SK-N-SH (cell line): ENCODE results near the gene C2orf72. TPM values are rescaled to one million over a fixed set of nuclear protein-coding genes. Genes with fewer than 3 reads are reported as not detected.

Experiments used
- CTCF ChIA-PET: fragments of 300-600, 350-600 bp; formaldehyde crosslinking; extraction: SDS; loops from one replicate; lab custom pipeline; 2021; lab: Yijun Ruan, JAX
- POLR2A ChIA-PET: fragments of 350-600 bp; sonication (Branson Sonifier 250); formaldehyde crosslinking; extraction: SDS; loops from one replicate; lab custom pipeline; 2020; ENCODE audit warnings: antibody characterized with exemption, inconsistent platforms; lab: Yijun Ruan, JAX
- DNase-seq: peaks from one replicate; pipeline ENCODE4 v3.0.0; 2012
- H2AFZ ChIP-seq: fragments of 200-600 bp; sonication (generic); 2 replicates; pipeline ENCODE4 v1.8.1; 2016; ENCODE audit warnings: antibody characterized with exemption, mild to moderate bottlenecking, low read depth
- H3F3A ChIP-seq: fragments of 200-600 bp; sonication (generic); replicated peaks from 2 replicates; pipeline ENCODE3; 2016; ENCODE audit warnings: antibody characterized with exemption, mild to moderate bottlenecking; ENCODE audit not compliant: insufficient read depth
- H3K27ac ChIP-seq, 2 experiments: fragments of 200-500 bp in 1 of 2; fragments of 200-600 bp in 1 of 2; sonication (Bioruptor generic) in 1 of 2; sonication (generic), shearing (Covaris generic) in 1 of 2; 2 replicates each; pipeline versions ENCODE4 v1.5.1 to v1.6.1; 2014 to 2016; ENCODE audit warnings: low read depth in 2 of 2, inconsistent platforms in 1 of 2, low read length in 1 of 2, mild to moderate bottlenecking in 1 of 2, mixed read lengths in 1 of 2
- H3K27me3 ChIP-seq: fragments of 200-600 bp; sonication (generic), shearing (Covaris generic); 2 replicates; pipeline ENCODE4 v1.6.1; 2016; ENCODE audit warnings: mixed run types; ENCODE audit not compliant: insufficient read depth
- H3K36me3 ChIP-seq, 2 experiments: fragments of 200-500 bp in 1 of 2; fragments of 200-600 bp in 1 of 2; sonication (Bioruptor generic) in 1 of 2; sonication (generic) in 1 of 2; replicated peaks in 1 of 2; 2 replicates each; pipeline versions ENCODE3 to v1.5.1; 2014 to 2016; ENCODE audit warnings: low read length in 1 of 2, mild to moderate bottlenecking in 1 of 2; ENCODE audit not compliant: insufficient read depth in 2 of 2, control insufficient read depth in 1 of 2
- H3K4me1 ChIP-seq, 2 experiments: fragments of 200-500 bp in 1 of 2; fragments of 200-600 bp in 1 of 2; sonication (Bioruptor generic) in 1 of 2; sonication (generic), shearing (Covaris generic) in 1 of 2; 2 replicates each; pipeline versions ENCODE4 v1.5.1 to v1.6.1; 2014 to 2016; ENCODE audit warnings: low read depth in 1 of 2, low read length in 1 of 2, mixed run types in 1 of 2; ENCODE audit not compliant: insufficient read depth in 2 of 2, control insufficient read depth in 1 of 2
- H3K4me2 ChIP-seq: fragments of 200-600 bp; sonication (generic), shearing (Covaris generic); 2 replicates; pipeline ENCODE4 v1.6.1; 2017; ENCODE audit warnings: mixed run types
- H3K4me3 ChIP-seq, 2 experiments: fragments of 200-500 bp in 1 of 2; fragments of 200-600 bp in 1 of 2; sonication (Bioruptor generic) in 1 of 2; sonication (generic), shearing (Covaris generic) in 1 of 2; 2 replicates each; pipeline versions ENCODE4 v1.5.1 to v1.8.1; 2014 to 2016; ENCODE audit warnings: low read depth in 2 of 2, inconsistent platforms in 1 of 2, low read length in 1 of 2, mild to moderate bottlenecking in 1 of 2, mixed read lengths in 1 of 2, moderate library complexity in 1 of 2
- H3K79me2 ChIP-seq: fragments of 200-600 bp; sonication (generic); 2 replicates; pipeline ENCODE4 v1.8.1; 2017; ENCODE audit warnings: mild to moderate bottlenecking; ENCODE audit not compliant: insufficient read depth
- H3K9ac ChIP-seq: fragments of 200-600 bp; sonication (generic); 2 replicates; pipeline ENCODE4 v1.6.1; 2017; ENCODE audit warnings: mixed run types
- H3K9me2 ChIP-seq: fragments of 200-600 bp; sonication (generic); 2 replicates; pipeline ENCODE4 v1.6.1; 2017; ENCODE audit warnings: mixed run types
- H3K9me3 ChIP-seq: fragments of 200-600 bp; sonication (generic); 2 replicates; pipeline ENCODE4 v1.6.1; 2017; ENCODE audit warnings: mixed run types, mild to moderate bottlenecking, moderate library complexity
- H4K20me1 ChIP-seq: fragments of 200-600 bp; sonication (generic); 2 replicates; pipeline ENCODE4 v1.6.1; 2017; ENCODE audit warnings: mild to moderate bottlenecking, mixed run types; ENCODE audit not compliant: insufficient read depth
- CHD2 ChIP-seq: fragments of 150-350 bp; IDR thresholded peaks from 2 replicates; pipeline ENCODE4 v1.6.1; 2018; ENCODE audit warnings: low read length; ENCODE audit not compliant: partially characterized antibody
- CTCF ChIP-seq: fragments of 200-600 bp; sonication (generic); IDR thresholded peaks from 2 replicates; pipeline ENCODE4 v1.6.1; 2017; ENCODE audit warnings: antibody characterized with exemption, mild to moderate bottlenecking, moderate library complexity
- EZH2phosphoT487 ChIP-seq: fragments of 200-600 bp; sonication (generic); IDR thresholded peaks from 2 replicates; pipeline ENCODE4 v1.6.1; 2017; ENCODE audit warnings: low read depth, mixed run types, mild to moderate bottlenecking, antibody characterized with exemption, moderate library complexity, borderline replicate concordance
- FOXJ3 ChIP-seq: sonication (generic); formaldehyde crosslinking; IDR thresholded peaks from 2 replicates; pipeline ENCODE4 v1.5.1; 2020; ENCODE audit warnings: mild to moderate bottlenecking, missing genetic modification reagents
- GABPA ChIP-seq: IDR thresholded peaks from 2 replicates; pipeline ENCODE4 v1.4.0; 2012; ENCODE audit warnings: low read depth, mild to moderate bottlenecking
- JUND ChIP-seq: IDR thresholded peaks from 2 replicates; pipeline ENCODE4 v1.4.0; 2012
- NRF1 ChIP-seq: IDR thresholded peaks from 2 replicates; pipeline ENCODE4 v1.6.1; 2012; ENCODE audit warnings: low read depth, mild to moderate bottlenecking, low read length
- PBX3 ChIP-seq: IDR thresholded peaks from 2 replicates; pipeline ENCODE4; 2012
- POLR2AphosphoS5 ChIP-seq: IDR thresholded peaks from 2 replicates; pipeline ENCODE4 v1.6.1; 2012; ENCODE audit warnings: low read depth, low read length
- RCOR1 ChIP-seq: fragments of 150-350 bp; IDR thresholded peaks from 2 replicates; pipeline ENCODE4 v1.6.1; 2017; ENCODE audit warnings: antibody characterized with exemption, low read length
- REST ChIP-seq: IDR thresholded peaks from 2 replicates; pipeline ENCODE4 v1.6.1; 2012; ENCODE audit warnings: mild to moderate bottlenecking, low read depth, low read length, moderate library complexity
- RFX5 ChIP-seq: IDR thresholded peaks from 2 replicates; pipeline ENCODE4 v1.6.1; 2012; ENCODE audit warnings: mild to moderate bottlenecking, improper control_type of control experiment, low read length
- RXRA ChIP-seq: IDR thresholded peaks from 2 replicates; pipeline ENCODE4 v1.4.0; 2012; ENCODE audit warnings: low read depth, mild to moderate bottlenecking, borderline replicate concordance
- SMC3 ChIP-seq: IDR thresholded peaks from 2 replicates; pipeline ENCODE4 v1.6.1; 2012; ENCODE audit warnings: low read depth, low read length, improper control_type of control experiment
- USF1 ChIP-seq: IDR thresholded peaks from 2 replicates; pipeline ENCODE4 v1.4.0; 2012; ENCODE audit warnings: low read depth, borderline replicate concordance
- YY1 ChIP-seq: IDR thresholded peaks from 2 replicates; pipeline ENCODE4 v1.4.0; 2012; ENCODE audit warnings: low read depth, mild to moderate bottlenecking
- WGBS: methylation state at CpG from one replicate; pipeline ENCODE4 v1.1.6; 2017; ENCODE audit warnings: low lambda C conversion rate; 5-methylcytosine and 5-hydroxymethylcytosine counted together
- polyA plus RNA-seq, 3 experiments: library from polyadenylated mRNA; depleted of rRNA; stranded (reverse); fragments of >200 nt; gene quantifications; 2 replicates each; pipeline ENCODE4 v1.2.3, GENCODE V29; 2012

Gene C2orf72
- polyA plus RNA-seq, 1 of the 3 experiments (the other 2 are of a cell fraction): 0.35 TPM

- H3F3A ChIP-seq: no peaks in the 10 kb centered on the region
- H3K9ac ChIP-seq: no peak overlapping the region
- no peaks in the 10 kb centered on the region for H3K9me2 ChIP-seq
- peaks cover 14% of the 10 kb centered on the region; the same call in 1 of the 2 replicates for H3K27me3 ChIP-seq
- no peak overlapping the region for H2AFZ ChIP-seq
- no peak overlapping the region for H3K4me2 ChIP-seq
- H3K36me3 ChIP-seq: no peaks in the 10 kb centered on the region
- peak; percentile 43 for DNase-seq
- no peaks in the 10 kb centered on the region for H3K79me2 ChIP-seq
- TF ChIP-seq CTCF (no peak), PBX3 (no peak), NRF1 (no peak), USF1 (no peak), FOXJ3 (CRISPR knock-in tag) (no peak), YY1 (no peak), SMC3 (no peak)
- H3K9me3 ChIP-seq: no peaks in the 10 kb centered on the region
- H3K4me3 ChIP-seq: no peak overlapping the region
- WGBS: 22% methylated on average over 21 of the region's 24 CpGs
- no peaks in the 10 kb centered on the region for H3K4me1 ChIP-seq
- H3K27ac ChIP-seq: no peak overlapping the region
- no peaks in the 10 kb centered on the region for H4K20me1 ChIP-seq
- POLR2A ChIA-PET: no interaction called here
- CTCF ChIA-PET: interaction anchor here (0.8 to 2.3 kb wide), 8 partner anchors 13 to 257 kb away, joined by 3 to 15 read pairs (median 3); no protein-coding TSS in a partner anchor
Observed at GRCh38 chr2:231000211-231000904, 37.0 kb upstream of the C2orf72 start.

- TF ChIP-seq REST (no peak), RCOR1 (no peak), FOXJ3 (CRISPR knock-in tag) (no peak), CHD2 (no peak), POLR2AphosphoS5 (no peak), RFX5 (no peak), EZH2phosphoT487 (no peak), RXRA (no peak), JUND (no peak), GABPA (no peak)
- H3K79me2 ChIP-seq: no peaks in the 10 kb centered on the region
- H3K36me3 ChIP-seq: no peaks in the 10 kb centered on the region
- H3K4me3 ChIP-seq: no peak overlapping the region
- no peaks in the 10 kb centered on the region for H3K4me1 ChIP-seq
- no peak overlapping the region for H3K27ac ChIP-seq
- H3K4me2 ChIP-seq: no peak overlapping the region
- no peaks in the 10 kb centered on the region for H4K20me1 ChIP-seq
- H3K9me3 ChIP-seq: no peaks in the 10 kb centered on the region
- ChIA-PET POLR2A (no interaction called here), CTCF (interaction anchor here (1.3 kb wide), 1 partner anchor 52 kb away, joined by 5 read pairs; no protein-coding TSS in a partner anchor)
- no peak overlapping the region for H2AFZ ChIP-seq
- no peaks in the 10 kb centered on the region for H3F3A ChIP-seq
- WGBS: 35% methylated on average over 4 of the region's 7 CpGs
- no peak overlapping the region for H3K9ac ChIP-seq
- H3K9me2 ChIP-seq: no peaks in the 10 kb centered on the region
- peaks cover 14% of the 10 kb centered on the region; the same call in 1 of the 2 replicates for H3K27me3 ChIP-seq
- DNase-seq: no peak
Observed at GRCh38 chr2:231001036-231001435, 36.3 kb upstream of the C2orf72 start.
